Measurements from ENCODE around the gene SP140. TPM values are rescaled to one million over a fixed set of nuclear protein-coding genes. Genes with fewer than 3 reads are reported as not detected.

Gene SP140
- polyA plus RNA-seq, 1 experiment: 0.29 TPM

- ChIA-PET CTCF (interaction anchor here (1.4 kb wide), 1 partner anchor 284 kb away, joined by 4 read pairs; no protein-coding TSS in a partner anchor), POLR2A (no interaction called here)
- Histone ChIP-seq H3K27me3 (ENCODE audit: control insufficient read depth, insufficient read depth, low read length) (no peaks in the 10 kb centered on the region), H3K36me3 (ENCODE audit: control insufficient read depth, insufficient read depth, low read length) (no peaks in the 10 kb centered on the region), H3K4me3 (ENCODE audit: low read depth, low read length) (peak within 1 kb of the TSS; percentile 44)
- DNase-seq (ENCODE audit: low read depth): peak; percentile 31
- TF ChIP-seq, protein P1, sequence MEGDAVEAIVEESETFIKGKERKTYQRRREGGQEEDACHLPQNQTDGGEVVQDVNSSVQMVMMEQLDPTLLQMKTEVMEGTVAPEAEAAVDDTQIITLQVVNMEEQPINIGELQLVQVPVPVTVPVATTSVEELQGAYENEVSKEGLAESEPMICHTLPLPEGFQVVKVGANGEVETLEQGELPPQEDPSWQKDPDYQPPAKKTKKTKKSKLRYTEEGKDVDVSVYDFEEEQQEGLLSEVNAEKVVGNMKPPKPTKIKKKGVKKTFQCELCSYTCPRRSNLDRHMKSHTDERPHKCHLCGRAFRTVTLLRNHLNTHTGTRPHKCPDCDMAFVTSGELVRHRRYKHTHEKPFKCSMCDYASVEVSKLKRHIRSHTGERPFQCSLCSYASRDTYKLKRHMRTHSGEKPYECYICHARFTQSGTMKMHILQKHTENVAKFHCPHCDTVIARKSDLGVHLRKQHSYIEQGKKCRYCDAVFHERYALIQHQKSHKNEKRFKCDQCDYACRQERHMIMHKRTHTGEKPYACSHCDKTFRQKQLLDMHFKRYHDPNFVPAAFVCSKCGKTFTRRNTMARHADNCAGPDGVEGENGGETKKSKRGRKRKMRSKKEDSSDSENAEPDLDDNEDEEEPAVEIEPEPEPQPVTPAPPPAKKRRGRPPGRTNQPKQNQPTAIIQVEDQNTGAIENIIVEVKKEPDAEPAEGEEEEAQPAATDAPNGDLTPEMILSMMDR (IDR thresholded peaks at IDR 0.05; ENCODE audit: insufficient read depth, low read depth, low read length): no peak
Measured at GRCh38 chr2:230326453-230327417, 101.2 kb downstream of the SP140 start, which contains the start of gene SP140L. Gene SP140L (plus strand): TSS chr2:230327193. CDS start chr2:230327270, 77 bp downstream.

DNA sequence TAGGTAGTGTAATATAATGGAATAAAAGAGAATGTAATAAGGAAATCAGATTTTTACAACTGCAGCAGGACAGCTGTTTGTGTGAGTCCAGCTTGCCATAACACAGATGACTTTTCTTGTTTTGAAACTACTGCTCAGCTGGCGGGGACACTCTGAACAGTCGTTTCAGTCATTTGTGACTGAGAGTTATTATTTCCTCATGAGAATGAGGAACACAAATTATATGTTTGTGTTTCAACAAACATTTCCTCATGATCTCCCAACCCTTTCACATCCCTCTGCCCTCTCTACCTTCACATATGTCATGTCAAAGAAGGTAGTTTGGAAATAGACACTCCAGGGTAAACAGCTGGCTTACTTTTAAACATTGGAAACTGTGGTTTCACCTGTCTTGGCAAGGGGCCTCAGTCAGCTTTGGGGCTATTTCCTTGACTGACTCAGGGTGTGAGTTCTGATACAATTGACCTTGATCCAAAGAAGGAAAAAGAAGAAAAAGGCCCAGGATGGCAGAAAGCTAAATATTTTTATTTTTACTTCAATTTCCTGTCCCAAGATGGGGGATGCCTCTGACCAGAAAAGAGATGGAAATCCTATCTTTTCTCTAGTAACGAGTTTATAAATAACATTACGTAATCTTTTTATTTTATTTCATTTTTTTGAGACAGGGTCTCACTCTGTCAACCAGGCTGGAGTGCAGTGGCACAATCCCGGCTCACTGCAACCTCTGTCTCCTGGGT lies 102.0 kb downstream of the SP140 start:
- DNase-seq (ENCODE audit: low read depth): no peak
- Histone ChIP-seq H3K27me3 (ENCODE audit: control insufficient read depth, insufficient read depth, low read length) (no peaks in the 10 kb centered on the region), H3K36me3 (ENCODE audit: control insufficient read depth, insufficient read depth, low read length) (no peaks in the 10 kb centered on the region), H3K4me3 (ENCODE audit: low read depth, low read length) (peak overlapping the region; percentile 44)
- ChIA-PET POLR2A (no interaction called here), CTCF (interaction anchor here (1.1 to 1.4 kb wide), 2 partner anchors 261 to 283 kb away, joined by 3 to 4 read pairs; no protein-coding TSS in a partner anchor)
- TF ChIP-seq, protein P1 (IDR thresholded peaks at IDR 0.05; ENCODE audit: insufficient read depth, low read depth, low read length): no peak

DNA sequence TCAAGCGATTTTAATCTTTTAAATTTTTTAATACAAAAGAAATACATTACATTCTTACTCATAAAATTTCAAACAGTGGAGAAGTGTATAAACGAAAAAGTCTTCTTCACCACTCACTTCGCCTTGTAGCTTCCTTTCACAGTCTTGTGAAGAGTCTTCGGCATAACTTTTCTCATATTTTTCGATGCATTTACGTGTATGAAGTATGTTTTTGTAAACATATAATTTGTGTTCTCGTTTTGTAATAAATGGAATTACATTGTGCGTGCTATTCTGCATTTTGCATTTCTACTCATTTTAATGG lies 102.6 kb downstream of the SP140 start:
- ChIA-PET POLR2A (no interaction called here), CTCF (interaction anchor here (1.1 to 1.4 kb wide), 2 partner anchors 262 to 283 kb away, joined by 3 to 4 read pairs; no protein-coding TSS in a partner anchor)
- H3K27me3 ChIP-seq (ENCODE audit: control insufficient read depth, insufficient read depth, low read length): no peaks in the 10 kb centered on the region
- TF ChIP-seq, protein P1 (IDR thresholded peaks at IDR 0.05; ENCODE audit: insufficient read depth, low read depth, low read length): no peak
- H3K36me3 ChIP-seq (ENCODE audit: control insufficient read depth, insufficient read depth, low read length): no peaks in the 10 kb centered on the region
- H3K4me3 ChIP-seq (ENCODE audit: low read depth, low read length): no peak overlapping the region; the same call in 1 of the 2 replicates
- DNase-seq (ENCODE audit: low read depth): no peak

GRCh38 chr2:230329946-230330605 lies 104.5 kb downstream of the SP140 start:
- Histone ChIP-seq H3K27me3 (ENCODE audit: control insufficient read depth, insufficient read depth, low read length) (no peaks in the 10 kb centered on the region), H3K4me3 (ENCODE audit: low read depth, low read length) (no peak overlapping the region), H3K36me3 (ENCODE audit: control insufficient read depth, insufficient read depth, low read length) (no peaks in the 10 kb centered on the region)
- POLR2A ChIA-PET: no interaction called here
- TF ChIP-seq, protein P1 (IDR thresholded peaks at IDR 0.05; ENCODE audit: insufficient read depth, low read depth, low read length): no peak
- CTCF ChIA-PET: interaction anchor here (0.6 kb wide), 1 partner anchor 169 kb away, joined by 3 read pairs; no protein-coding TSS in a partner anchor
- no peak for DNase-seq (ENCODE audit: low read depth)
